Measurements from ENCODE around the gene PACRG.

The PACRG gene

GRCh38 chr6:162684961-162685360 lies 42.8 kb upstream of the PACRG start:
- TF ChIP-seq TAF1 (IDR thresholded peaks at IDR 0.05; ENCODE audit: low read depth) = no peak
- no peak for TF ChIP-seq FOXM1 (IDR thresholded peaks at IDR 0.05; ENCODE audit: borderline replicate concordance, low read depth)
- no peak for TF ChIP-seq EGR1 (IDR thresholded peaks at IDR 0.05)
- no peak for TF ChIP-seq CREB1 (IDR thresholded peaks at IDR 0.05; ENCODE audit: low read depth)
- TF ChIP-seq EP300 (IDR thresholded peaks at IDR 0.05; ENCODE audit: borderline replicate concordance) = no peak
- TF ChIP-seq NFIC (IDR thresholded peaks at IDR 0.05) = no peak
- no peak for TF ChIP-seq MAX (IDR thresholded peaks at IDR 0.05)
- TF ChIP-seq TCF12 (IDR thresholded peaks at IDR 0.05; ENCODE audit: low read depth) = no peak
- no peak for TF ChIP-seq RAD21 (IDR thresholded peaks at IDR 0.05; ENCODE audit: low read depth)
- no peak for TF ChIP-seq USF1 (IDR thresholded peaks at IDR 0.05)
- TF ChIP-seq YY1 (IDR thresholded peaks at IDR 0.05; ENCODE audit: low read depth) = no peak
- TF ChIP-seq TEAD4 (IDR thresholded peaks at IDR 0.05) = no peak
- TF ChIP-seq ZBTB7A (IDR thresholded peaks at IDR 0.05; ENCODE audit: low read depth) = no peak
- TF ChIP-seq REST (IDR thresholded peaks at IDR 0.05; ENCODE audit: low read depth) = no peak
- no peak for TF ChIP-seq CEBPB (IDR thresholded peaks at IDR 0.05)

GRCh38 chr6:162685586-162685985 lies 42.2 kb upstream of the PACRG start:
- TF ChIP-seq TEAD4 (IDR thresholded peaks at IDR 0.05) = no peak
- no peak for TF ChIP-seq TAF1 (IDR thresholded peaks at IDR 0.05; ENCODE audit: low read depth)
- no peak for TF ChIP-seq ZBTB7A (IDR thresholded peaks at IDR 0.05; ENCODE audit: low read depth)
- TF ChIP-seq TCF12 (IDR thresholded peaks at IDR 0.05; ENCODE audit: low read depth) = no peak
- no peak for TF ChIP-seq CREB1 (IDR thresholded peaks at IDR 0.05; ENCODE audit: low read depth)
- no peak for TF ChIP-seq EP300 (IDR thresholded peaks at IDR 0.05; ENCODE audit: borderline replicate concordance)

GRCh38 chr6:162688751-162689345 lies 38.9 kb upstream of the PACRG start:
- TF ChIP-seq FOXM1 (IDR thresholded peaks at IDR 0.05; ENCODE audit: borderline replicate concordance, low read depth) = no peak
- TF ChIP-seq MAX (IDR thresholded peaks at IDR 0.05) = no peak
- TF ChIP-seq CREB1 (IDR thresholded peaks at IDR 0.05; ENCODE audit: low read depth) = no peak
- TF ChIP-seq TCF12 (IDR thresholded peaks at IDR 0.05; ENCODE audit: low read depth) = no peak
- no peak for TF ChIP-seq EGR1 (IDR thresholded peaks at IDR 0.05)
- no peak for TF ChIP-seq RAD21 (IDR thresholded peaks at IDR 0.05; ENCODE audit: low read depth)
- no peak for TF ChIP-seq USF1 (IDR thresholded peaks at IDR 0.05)
- no peak for TF ChIP-seq REST (IDR thresholded peaks at IDR 0.05; ENCODE audit: low read depth)
- TF ChIP-seq CEBPB (IDR thresholded peaks at IDR 0.05) = no peak
- TF ChIP-seq TAF1 (IDR thresholded peaks at IDR 0.05; ENCODE audit: low read depth) = no peak
- no peak for TF ChIP-seq YY1 (IDR thresholded peaks at IDR 0.05; ENCODE audit: low read depth)
- no peak for TF ChIP-seq NFIC (IDR thresholded peaks at IDR 0.05)
- TF ChIP-seq TEAD4 (IDR thresholded peaks at IDR 0.05) = no peak
- no peak for TF ChIP-seq ZBTB7A (IDR thresholded peaks at IDR 0.05; ENCODE audit: low read depth)
- no peak for TF ChIP-seq EP300 (IDR thresholded peaks at IDR 0.05; ENCODE audit: borderline replicate concordance)

- TF ChIP-seq CEBPB (IDR thresholded peaks at IDR 0.05) = no peak
- TF ChIP-seq TCF12 (IDR thresholded peaks at IDR 0.05; ENCODE audit: low read depth) = no peak
- TF ChIP-seq USF1 (IDR thresholded peaks at IDR 0.05) = no peak
- TF ChIP-seq FOXM1 (IDR thresholded peaks at IDR 0.05; ENCODE audit: borderline replicate concordance, low read depth) = no peak
- no peak for TF ChIP-seq CREB1 (IDR thresholded peaks at IDR 0.05; ENCODE audit: low read depth)
- TF ChIP-seq NFIC (IDR thresholded peaks at IDR 0.05) = no peak
- TF ChIP-seq REST (IDR thresholded peaks at IDR 0.05; ENCODE audit: low read depth) = no peak
Measured at GRCh38 chr6:162690158-162690557, 37.6 kb upstream of the PACRG start.

All from Ishikawa (cell line).